MCF 10A (cell line): ENCODE measurements around the gene CYFIP1. TPM values are rescaled to one million over a fixed set of nuclear protein-coding genes. Genes with fewer than 3 reads are reported as not detected.

ENCODE experiments used
- BruUV-seq: library from RNA; stranded (reverse); fragments of 400-500 nt; replicated peaks from 2 replicates; lab custom pipeline; 2021; lab: Mats Ljungman, UMichigan
- CTCF ChIA-PET: fragments of 300-600 bp; sonication (Branson Sonifier 250); formaldehyde crosslinking; extraction: SDS; loops from one replicate; lab custom pipeline; 2021; ENCODE audit warnings: antibody characterized with exemption, inconsistent platforms; lab: Yijun Ruan, JAX
- POLR2A ChIA-PET: fragments of 300-600, 350-650 bp; sonication (Branson Sonifier 250); formaldehyde crosslinking; extraction: SDS; loops from one replicate; lab custom pipeline; 2020; ENCODE audit warnings: antibody characterized with exemption, inconsistent platforms; lab: Yijun Ruan, JAX
- DNase-seq: peaks from one replicate; pipeline ENCODE4 v3.0.0-alpha.2; 2018; ENCODE audit not compliant: unreplicated experiment
- H3K27ac Mint-ChIP-seq: one replicate; pipeline ENCODE4 v1.8.0; 2022; ENCODE audit warnings: mild to moderate bottlenecking, low read depth, mixed read lengths; ENCODE audit not compliant: unreplicated experiment
- H3K27me3 Mint-ChIP-seq: one replicate; pipeline ENCODE4 v1.8.0; 2022; ENCODE audit warnings: mixed read lengths; ENCODE audit not compliant: insufficient read depth, unreplicated experiment
- H3K36me3 Mint-ChIP-seq: one replicate; pipeline ENCODE4 v1.8.0; 2022; ENCODE audit warnings: mild to moderate bottlenecking, moderate library complexity, mixed read lengths; ENCODE audit not compliant: insufficient read depth, unreplicated experiment
- H3K4me1 Mint-ChIP-seq: one replicate; pipeline ENCODE4 v1.8.0; 2022; ENCODE audit warnings: mixed read lengths; ENCODE audit not compliant: insufficient read depth, unreplicated experiment
- H3K4me3 Mint-ChIP-seq: one replicate; pipeline ENCODE4 v1.8.0; 2022; ENCODE audit warnings: mild to moderate bottlenecking, moderate library complexity, mixed read lengths; ENCODE audit not compliant: unreplicated experiment
- H3K9me3 Mint-ChIP-seq: one replicate; pipeline ENCODE4 v1.8.0; 2022; ENCODE audit warnings: mixed read lengths; ENCODE audit not compliant: unreplicated experiment
- CTCF ChIP-seq: fragments of 200-600 bp; IDR thresholded peaks from one replicate; pipeline ENCODE4 v1.8.0; 2022; ENCODE audit warnings: antibody characterized with exemption, mild to moderate bottlenecking; ENCODE audit not compliant: unreplicated experiment
- intact Hi-C: fragments of 100-400 bp; cut with micrococcal nuclease; formaldehyde crosslinking; loops from 2 replicates; pipeline ENCODE4 v1.14.1; 2022
- total RNA-seq: library from RNA; stranded (reverse); gene quantifications from 2 replicates; pipeline ENCODE4 v1.2.3, GENCODE V29; 2022

CYFIP1 gene
- total RNA-seq, 1 experiment from 2014 or later: 99.1 TPM

DNA sequence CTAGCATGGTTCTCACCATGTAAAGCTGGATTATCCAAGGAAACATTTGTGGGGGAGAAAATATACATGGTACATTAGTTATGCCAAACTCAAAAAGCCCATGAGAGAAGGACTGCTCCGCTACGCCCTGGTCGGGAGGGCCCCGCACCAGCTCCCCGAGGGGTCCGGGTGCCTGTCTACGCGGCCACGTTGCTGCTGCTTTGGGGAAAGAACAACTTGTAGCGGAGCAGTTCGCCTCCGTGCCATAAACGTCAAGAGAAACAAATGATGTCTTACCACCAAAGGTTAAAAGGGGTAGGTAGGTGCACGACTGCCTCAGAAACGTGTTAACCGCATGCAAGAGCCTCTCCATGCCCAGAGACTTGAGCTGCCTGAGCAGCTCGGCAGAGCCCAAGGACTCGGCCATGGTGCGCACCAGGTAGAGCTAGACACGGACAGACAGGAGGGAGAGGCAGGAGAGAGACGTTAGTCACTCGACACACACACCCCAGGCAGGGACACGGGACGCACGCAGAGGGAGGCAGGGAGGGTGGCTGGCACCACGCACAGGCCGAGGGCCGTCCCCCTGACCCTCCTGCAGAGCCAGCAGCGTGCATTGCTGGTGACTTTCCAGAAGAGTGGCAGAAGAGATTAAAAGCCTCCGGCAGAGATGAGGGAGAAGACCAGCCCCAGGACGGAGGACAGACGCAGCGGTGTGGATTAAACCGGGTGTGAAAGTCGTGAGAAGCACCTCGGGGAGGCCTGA lies 63.4 kb downstream of the CYFIP1 start:
- Mint-ChIP-seq H3K4me1 (no peaks in the 10 kb centered on the region), H3K36me3 (peaks cover 82% of the 10 kb centered on the region), H3K27ac (no peak overlapping the region), H3K27me3 (no peaks in the 10 kb centered on the region), H3K9me3 (no peaks in the 10 kb centered on the region), H3K4me3 (no peak overlapping the region)
- DNase-seq: no peak
- TF ChIP-seq CTCF: no peak
- no TSS peak for BruUV-seq
- intact Hi-C loops: no loop called here
- POLR2A ChIA-PET: no interaction called here
- CTCF ChIA-PET: interaction anchor here (0.6 kb wide), 1 partner anchor 24 kb away, joined by 4 read pairs; no protein-coding TSS in a partner anchor

GRCh38 chr15:22915866-22916515 lies 64.2 kb downstream of the CYFIP1 start:
- Mint-ChIP-seq H3K4me3 (no peak overlapping the region), H3K27me3 (no peaks in the 10 kb centered on the region), H3K36me3 (peaks cover 89% of the 10 kb centered on the region), H3K27ac (no peak overlapping the region), H3K9me3 (no peaks in the 10 kb centered on the region), H3K4me1 (no peaks in the 10 kb centered on the region)
- ChIA-PET POLR2A (interaction anchor here (0.6 kb wide), 1 partner anchor 14 kb away, joined by 5 read pairs; no protein-coding TSS in a partner anchor), CTCF (no interaction called here)
- no peak for TF ChIP-seq CTCF
- BruUV-seq: no TSS peak
- no peak for DNase-seq
- intact Hi-C loops: no loop called here

GRCh38 chr15:22913646-22914380 lies 66.4 kb downstream of the CYFIP1 start:
- ChIA-PET CTCF (interaction anchor here (0.6 kb wide), 1 partner anchor 77 kb away, joined by 4 read pairs; no protein-coding TSS in a partner anchor), POLR2A (no interaction called here)
- no peak for TF ChIP-seq CTCF
- peaks cover 94% of the 10 kb centered on the region for H3K36me3 Mint-ChIP-seq
- H3K9me3 Mint-ChIP-seq: no peaks in the 10 kb centered on the region
- no peaks in the 10 kb centered on the region for H3K4me1 Mint-ChIP-seq
- H3K27me3 Mint-ChIP-seq: no peaks in the 10 kb centered on the region
- no peak overlapping the region for H3K27ac Mint-ChIP-seq
- no peak for DNase-seq
- no TSS peak for BruUV-seq
- no peak overlapping the region for H3K4me3 Mint-ChIP-seq
- intact Hi-C loops: no loop called here

DNA sequence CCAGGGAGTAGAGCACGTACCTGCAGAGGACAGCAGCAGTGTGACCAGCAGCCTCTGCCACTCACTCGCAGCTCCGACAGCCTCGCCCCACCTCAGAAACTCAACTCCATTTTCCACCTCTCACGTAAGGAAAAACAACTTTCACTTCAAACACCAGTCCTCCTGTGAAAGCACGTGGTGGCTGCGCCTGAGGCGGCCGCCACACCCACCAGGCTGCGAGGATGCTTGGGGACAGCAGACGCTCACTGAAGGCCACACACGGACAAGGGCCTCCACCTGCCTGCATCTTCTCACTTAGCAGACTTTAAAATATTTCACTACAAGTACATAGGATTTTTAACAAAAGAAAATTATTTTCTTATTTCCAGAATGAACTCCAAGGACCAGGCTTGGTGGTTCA lies 67.9 kb downstream of the CYFIP1 start:
- no TSS peak for BruUV-seq
- no peaks in the 10 kb centered on the region for H3K27me3 Mint-ChIP-seq
- POLR2A ChIA-PET: no interaction called here

More for the DNA sequence above, 67.9 kb downstream of the CYFIP1 start:
- DNase-seq: no peak
- CTCF ChIA-PET: no interaction called here
- no peaks in the 10 kb centered on the region for H3K9me3 Mint-ChIP-seq
- intact Hi-C loops: no loop called here
- peak overlapping the region; percentile 23 for H3K27ac Mint-ChIP-seq
- H3K4me1 Mint-ChIP-seq: no peaks in the 10 kb centered on the region
- H3K36me3 Mint-ChIP-seq: peaks cover 94% of the 10 kb centered on the region
- H3K4me3 Mint-ChIP-seq: no peak overlapping the region
- TF ChIP-seq CTCF: no peak
